Naive thymus-derived CD4-positive, alpha-beta T cell (primary cell): Measurements from ENCODE around the gene PARP1. TPM values are rescaled to one million over a fixed set of nuclear protein-coding genes. Genes with fewer than 3 reads are reported as not detected.

Source experiments
- ATAC-seq: fragments of 150-1000 bp; cut with Tn5 transposase; 2 replicates; pipeline ENCODE4 v1.10.0; 2021; ENCODE audit warnings: mild to moderate bottlenecking, moderate library complexity
- CTCF ChIA-PET: fragments of 350-600 bp; sonication (Branson Sonifier 250); formaldehyde crosslinking; loops from one replicate; lab custom pipeline; 2021; ENCODE audit warnings: antibody characterized with exemption; lab: Charles Lee
- POLR2A ChIA-PET: fragments of 350-600 bp; sonication (Branson Sonifier 250); formaldehyde crosslinking; loops from one replicate; lab custom pipeline; 2021; ENCODE audit warnings: antibody characterized with exemption, inconsistent platforms; lab: Charles Lee
- DNase-seq, 9 donors: peaks; one replicate each; pipeline versions ENCODE4 v3.0.0 to v3.0.0-alpha.2; 2020 to 2022; ENCODE audit warnings: mixed read lengths in 1 of 9
- H3K27ac ChIP-seq: one replicate; pipeline ENCODE4 v1.7.0; 2013; ENCODE audit warnings: mild to moderate bottlenecking, low read depth, low read length, moderate library complexity
- H3K27me3 ChIP-seq, 2 donors: one replicate each; pipeline ENCODE4 v1.7.0; 2013; ENCODE audit warnings: low read length in 2 of 2, mild to moderate bottlenecking in 2 of 2, moderate library complexity in 2 of 2; ENCODE audit not compliant: control insufficient read depth in 2 of 2, insufficient read depth in 2 of 2
- H3K36me3 ChIP-seq, 3 experiments: 1 replicate in 2 of 3; 2 replicates in 1 of 3; pipeline ENCODE4 v1.7.0; 2013; ENCODE audit warnings: low read length in 3 of 3, mild to moderate bottlenecking in 3 of 3, moderate library complexity in 1 of 3; ENCODE audit not compliant: insufficient read depth in 3 of 3, control insufficient read depth in 2 of 3
- H3K4me1 ChIP-seq, 2 donors: one replicate each; pipeline ENCODE4 v1.7.0; 2013; ENCODE audit warnings: low read length in 2 of 2, mild to moderate bottlenecking in 2 of 2, moderate library complexity in 1 of 2; ENCODE audit not compliant: control insufficient read depth in 2 of 2, insufficient read depth in 2 of 2
- H3K4me3 ChIP-seq: 2 replicates; pipeline ENCODE4 v1.7.0; 2013; ENCODE audit warnings: mild to moderate bottlenecking, low read length
- H3K9me3 ChIP-seq, 3 experiments: 1 replicate in 2 of 3; 2 replicates in 1 of 3; pipeline ENCODE4 v1.7.0; 2013; ENCODE audit warnings: low read length in 3 of 3; ENCODE audit not compliant: control insufficient read depth in 2 of 3
- H3K27ac Mint-ChIP-seq, 9 donors: one replicate each; pipeline ENCODE4 v1.8.0; 2020 to 2022; ENCODE audit warnings: mixed read lengths in 9 of 9, mild to moderate bottlenecking in 8 of 9, moderate library complexity in 5 of 9, inconsistent platforms in 2 of 9
- H3K27me3 Mint-ChIP-seq, 5 donors: one replicate each; pipeline ENCODE4 v1.8.0; 2021 to 2022; ENCODE audit warnings: mixed read lengths in 5 of 5, mild to moderate bottlenecking in 1 of 5
- H3K36me3 Mint-ChIP-seq, 5 donors: one replicate each; pipeline ENCODE4 v1.8.0; 2020 to 2022; ENCODE audit warnings: mixed read lengths in 5 of 5, mild to moderate bottlenecking in 3 of 5, inconsistent platforms in 1 of 5
- H3K4me1 Mint-ChIP-seq, 7 donors: one replicate each; pipeline ENCODE4 v1.8.0; 2020 to 2022; ENCODE audit warnings: mixed read lengths in 7 of 7, mild to moderate bottlenecking in 3 of 7, inconsistent platforms in 1 of 7
- H3K4me3 Mint-ChIP-seq, 10 donors: one replicate each; pipeline ENCODE4 v1.8.0; 2020 to 2022; ENCODE audit warnings: mild to moderate bottlenecking in 10 of 10, mixed read lengths in 10 of 10, moderate library complexity in 6 of 10, inconsistent platforms in 2 of 10
- H3K9me3 Mint-ChIP-seq, 11 donors: one replicate each; pipeline ENCODE4 v1.8.0; 2020 to 2022; ENCODE audit warnings: mixed read lengths in 11 of 11, mild to moderate bottlenecking in 4 of 11, inconsistent platforms in 1 of 11, moderate library complexity in 1 of 11
- intact Hi-C, 2 donors: fragments of 100-400 bp; cut with micrococcal nuclease; formaldehyde crosslinking; loops; one replicate each; pipeline ENCODE4 v1.15.1; 2023
- polyA plus RNA-seq, 2 donors: library from polyadenylated mRNA; unstranded; fragments of 300-500 nt; fragmentation: Illumina TruSeq; gene quantifications; one replicate each; pipeline ENCODE4 v1.2.3, GENCODE V29; 2021
- total RNA-seq, 6 experiments: library from RNA in 5 of 6; stranded (reverse) in 5 of 6; gene quantifications; 1 replicate in 5 of 6; 2 replicates in 1 of 6; pipeline ENCODE4 v1.2.3 and lab custom pipeline; 2021 to 2026

The PARP1 gene
- total and polyA plus RNA-seq, 7 experiments from 2014 or later, result 63.6 to 165 (median 89.3) TPM

DNA sequence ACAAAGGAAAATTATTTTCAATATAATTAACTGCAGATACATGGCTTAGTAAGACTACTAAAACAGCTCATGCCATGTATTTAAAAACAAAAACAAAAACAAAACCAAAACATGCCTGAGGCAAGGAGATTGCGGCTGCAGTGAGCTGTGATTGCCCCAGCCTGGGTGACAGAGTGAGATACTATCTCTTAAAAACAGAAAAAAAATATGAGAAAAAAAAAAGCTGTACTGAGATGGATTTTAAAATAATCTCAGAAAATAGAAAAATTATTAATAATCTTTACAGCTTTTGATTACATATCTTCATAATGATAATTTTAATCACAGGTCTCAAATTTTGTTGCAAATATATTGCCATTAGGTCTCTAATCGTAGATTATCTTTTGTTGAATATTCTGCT, 74.9 kb downstream of the PARP1 start:
- no peaks in the 10 kb centered on the region for H3K36me3 ChIP-seq
- DNase-seq, result no peak
- CTCF ChIA-PET, result interaction anchor here (0.6 to 3.2 kb wide), 9 partner anchors 9 to 949 kb away, joined by 3 to 35 read pairs (median 3); no protein-coding TSS in a partner anchor

DNA sequence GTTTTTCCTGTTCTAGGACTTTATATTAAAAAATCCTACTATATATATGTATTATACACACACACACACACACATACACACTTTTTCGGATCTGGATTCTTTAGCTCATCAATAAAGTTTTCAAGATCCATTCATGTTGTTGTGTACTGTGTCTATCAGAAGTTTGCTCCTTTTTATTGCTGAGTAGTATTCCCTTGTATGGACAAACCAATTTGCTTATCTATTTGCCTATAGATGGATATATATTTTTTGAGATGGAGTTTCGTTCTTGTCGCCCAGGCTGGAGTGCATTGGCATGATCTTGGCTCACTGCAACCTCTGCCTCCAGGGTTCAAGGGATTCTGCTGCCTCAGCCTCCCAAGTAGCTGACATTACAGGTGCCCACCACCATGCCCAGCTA, 78.7 kb downstream of the PARP1 start:
- Mint-ChIP-seq H3K27ac (no peak overlapping the region), H3K4me3 (no peak overlapping the region), H3K36me3 (no peaks in the 10 kb centered on the region), H3K4me1 (peaks cover 0 to 17% (median 6%) of the 10 kb centered on the region in 7 donors), H3K27me3 (peaks cover 0 to 7% (median 0%) of the 10 kb centered on the region in 5 donors), H3K9me3 (peaks cover 0 to 2% (median 0%) of the 10 kb centered on the region in 11 donors)
- ChIA-PET CTCF (no interaction called here), POLR2A (interaction anchor here (0.6 kb wide), 1 partner anchor 142 kb away, joined by 3 read pairs; no protein-coding TSS in a partner anchor)
- Histone ChIP-seq H3K4me1 (peaks cover 4% of the 10 kb centered on the region in 2 donors), H3K9me3 (no peaks in the 10 kb centered on the region), H3K36me3 (no peaks in the 10 kb centered on the region), H3K4me3 (no peak overlapping the region), H3K27ac (no peak overlapping the region), H3K27me3 (no peaks in the 10 kb centered on the region)
- intact Hi-C loops, result no loop called here
- ATAC-seq, result no peak
- DNase-seq, result no peak

More for the DNA sequence above, 74.9 kb downstream of the PARP1 start:
- no peak for ATAC-seq
- peaks cover 0 to 11% (median 6%) of the 10 kb centered on the region in 7 donors for H3K4me1 Mint-ChIP-seq
- H3K27me3 ChIP-seq, result no peaks in the 10 kb centered on the region
- peak overlapping the region; percentile 13 for H3K4me3 ChIP-seq
- H3K27ac Mint-ChIP-seq, result peak overlapping the region in 2 of 9 donors; percentile 25 to 43
- H3K9me3 Mint-ChIP-seq, result peaks cover 0 to 2% (median 0%) of the 10 kb centered on the region in 11 donors
- peaks cover 0 to 2% (median 0%) of the 10 kb centered on the region in 5 donors for H3K27me3 Mint-ChIP-seq
- peaks cover 4% of the 10 kb centered on the region in 2 donors for H3K4me1 ChIP-seq
- no peaks in the 10 kb centered on the region for H3K36me3 Mint-ChIP-seq
- peak overlapping the region in 8 of 10 donors; percentile 26 to 74 (median 68) for H3K4me3 Mint-ChIP-seq
- H3K9me3 ChIP-seq, result no peaks in the 10 kb centered on the region
- POLR2A ChIA-PET, result interaction anchor here (0.8 to 1.5 kb wide), 4 partner anchors 24 to 207 kb away, joined by 3 to 7 read pairs (median 4); partner anchors contain the start of gene LIN9
- H3K27ac ChIP-seq, result no peak overlapping the region
- intact Hi-C loops, result loop anchor here (1.0 to 2.0 kb wide), 6 partner anchors 24 to 208 kb away; partner anchors contain the start of gene LIN9 (in 2 of the 2)

DNA sequence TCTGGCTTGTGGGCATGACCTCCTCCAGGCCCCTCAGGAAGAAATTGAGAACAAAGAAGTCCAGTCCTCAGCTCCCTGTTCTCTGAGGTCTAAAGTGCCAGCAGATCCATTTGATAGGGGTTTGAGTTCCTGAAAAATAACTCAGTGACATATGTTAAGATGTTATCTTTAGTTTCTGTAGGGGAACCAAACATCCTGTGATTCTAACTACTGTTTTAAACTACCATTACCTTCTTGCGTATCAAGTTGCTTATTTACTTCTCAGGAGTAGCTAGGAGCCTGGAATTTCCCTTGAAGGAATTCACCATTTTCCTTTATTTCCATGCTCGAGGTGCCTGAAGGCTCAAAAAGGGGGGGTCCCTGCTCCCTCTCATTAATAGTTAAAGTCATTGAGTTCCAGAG, 80.1 kb downstream of the PARP1 start:
- Histone ChIP-seq H3K9me3 (no peaks in the 10 kb centered on the region), H3K4me1 (no peaks in the 10 kb centered on the region), H3K27ac (no peak overlapping the region), H3K27me3 (no peaks in the 10 kb centered on the region), H3K4me3 (no peak overlapping the region), H3K36me3 (no peaks in the 10 kb centered on the region)
- peak overlapping the region in 1 of 9 donors; percentile 18 for H3K27ac Mint-ChIP-seq
- intact Hi-C loops, result no loop called here
- H3K4me1 Mint-ChIP-seq, result peaks cover 0 to 12% (median 0%) of the 10 kb centered on the region in 7 donors
- ATAC-seq (no peak), DNase-seq (no peak)
- H3K4me3 Mint-ChIP-seq, result no peak overlapping the region
- CTCF ChIA-PET, result interaction anchor here (0.7 kb wide), 1 partner anchor 593 kb away, joined by 3 read pairs; no protein-coding TSS in a partner anchor
- H3K27me3 Mint-ChIP-seq, result peaks cover 0 to 9% (median 0%) of the 10 kb centered on the region in 5 donors
- no peaks in the 10 kb centered on the region for H3K36me3 Mint-ChIP-seq
- peaks cover 0 to 2% (median 0%) of the 10 kb centered on the region in 11 donors for H3K9me3 Mint-ChIP-seq
- POLR2A ChIA-PET, result no interaction called here

DNA sequence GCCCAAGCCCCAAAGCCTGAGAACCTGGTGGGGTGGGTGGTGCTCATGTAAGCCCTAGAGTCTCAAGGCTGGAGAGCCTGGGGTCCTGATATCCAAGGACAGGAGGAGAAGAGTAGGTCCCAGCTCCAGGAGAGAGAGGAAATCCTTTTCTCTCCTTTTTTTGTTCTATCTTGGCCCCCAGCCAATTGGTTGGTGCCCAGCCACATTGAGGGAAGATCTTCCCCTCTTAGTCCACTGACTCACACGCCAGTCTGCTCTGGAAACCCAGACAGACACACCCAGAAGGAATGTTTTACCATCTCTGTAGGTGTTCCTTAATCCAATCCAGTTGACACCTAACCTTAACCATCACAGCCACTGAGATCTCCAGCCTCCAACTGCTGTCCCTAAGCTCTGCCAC, 82.7 kb downstream of the PARP1 start:
- Mint-ChIP-seq H3K4me1 (peaks cover 0 to 11% (median 0%) of the 10 kb centered on the region in 7 donors), H3K27ac (no peak overlapping the region), H3K9me3 (peaks cover 0 to 2% (median 0%) of the 10 kb centered on the region in 11 donors), H3K27me3 (peaks cover 0 to 12% (median 6%) of the 10 kb centered on the region in 5 donors), H3K4me3 (no peak overlapping the region), H3K36me3 (no peaks in the 10 kb centered on the region)
- ATAC-seq (no peak), DNase-seq (no peak)
- ChIA-PET CTCF (interaction anchor here (0.7 kb wide), 1 partner anchor 117 kb away, joined by 3 read pairs; no protein-coding TSS in a partner anchor), POLR2A (no interaction called here)
- Histone ChIP-seq H3K36me3 (no peaks in the 10 kb centered on the region), H3K4me1 (no peaks in the 10 kb centered on the region), H3K27ac (no peak overlapping the region), H3K27me3 (no peaks in the 10 kb centered on the region), H3K9me3 (no peaks in the 10 kb centered on the region), H3K4me3 (no peak overlapping the region)
- intact Hi-C loops, result no loop called here

DNA sequence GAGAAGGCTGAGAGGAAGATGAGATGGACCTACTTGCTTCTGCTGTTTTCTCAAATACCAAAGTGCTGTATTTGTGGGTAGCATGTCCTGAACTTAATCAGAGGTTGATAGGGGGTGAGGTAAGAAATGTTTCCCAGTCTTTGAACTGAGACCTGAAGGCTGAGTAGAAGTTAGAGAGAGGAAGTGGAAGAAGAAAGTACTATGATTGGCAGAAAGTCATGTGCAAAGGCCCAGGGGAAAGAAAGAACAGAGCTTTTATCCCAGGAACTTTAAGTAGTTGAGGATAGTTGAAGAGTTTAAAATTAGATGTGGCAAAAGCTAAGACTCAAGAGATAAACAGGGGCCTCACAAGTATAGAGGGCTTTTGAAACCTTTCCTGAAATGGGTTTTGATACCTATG, 83.4 kb downstream of the PARP1 start:
- Histone ChIP-seq H3K4me1 (no peaks in the 10 kb centered on the region), H3K27ac (no peak overlapping the region), H3K9me3 (no peaks in the 10 kb centered on the region), H3K4me3 (no peak overlapping the region), H3K27me3 (no peaks in the 10 kb centered on the region), H3K36me3 (no peaks in the 10 kb centered on the region)
- Mint-ChIP-seq H3K36me3 (no peaks in the 10 kb centered on the region), H3K27ac (no peak overlapping the region), H3K9me3 (peaks cover 0 to 2% (median 0%) of the 10 kb centered on the region in 11 donors), H3K4me3 (no peak overlapping the region), H3K27me3 (peaks cover 0 to 13% (median 6%) of the 10 kb centered on the region in 5 donors), H3K4me1 (peaks cover 0 to 8% (median 0%) of the 10 kb centered on the region in 7 donors)
- DNase-seq (no peak), ATAC-seq (no peak)
- intact Hi-C loops, result no loop called here
- POLR2A ChIA-PET, result no interaction called here
- CTCF ChIA-PET, result interaction anchor here (1.7 kb wide), 1 partner anchor 9 kb away, joined by 5 read pairs; no protein-coding TSS in a partner anchor

DNA sequence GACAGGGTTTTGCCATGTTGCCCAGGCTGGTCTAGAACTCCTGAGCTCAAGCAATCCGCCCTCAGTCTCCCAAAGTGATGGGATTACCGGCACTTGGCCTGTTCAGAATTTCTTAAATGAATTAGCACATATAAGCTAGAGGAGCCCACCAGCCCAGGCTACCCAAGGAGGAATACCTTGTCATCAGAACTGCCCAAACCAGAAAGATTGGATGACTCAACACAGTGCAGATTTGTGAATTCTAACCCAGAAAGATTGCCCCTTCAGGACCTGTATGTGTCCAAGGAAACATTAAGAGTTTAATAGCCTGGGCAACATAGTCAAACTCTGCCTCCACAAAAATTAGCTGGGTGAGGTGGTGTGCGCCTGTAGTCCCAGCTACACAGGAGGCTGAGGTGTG, 84.9 kb downstream of the PARP1 start:
- ChIA-PET POLR2A (interaction anchor here (0.7 kb wide), 1 partner anchor 9 kb away, joined by 4 read pairs; no protein-coding TSS in a partner anchor), CTCF (interaction anchor here (1.7 kb wide), 1 partner anchor 10 kb away, joined by 5 read pairs; no protein-coding TSS in a partner anchor)
- peaks cover 0 to 2% (median 0%) of the 10 kb centered on the region in 11 donors for H3K9me3 Mint-ChIP-seq

More for the DNA sequence above, 84.9 kb downstream of the PARP1 start:
- Mint-ChIP-seq H3K27ac (no peak overlapping the region), H3K27me3 (peaks cover 5 to 18% (median 10%) of the 10 kb centered on the region in 5 donors), H3K4me1 (peaks cover 0 to 7% (median 0%) of the 10 kb centered on the region in 7 donors), H3K4me3 (no peak overlapping the region), H3K36me3 (peaks cover 0 to 1% (median 0%) of the 10 kb centered on the region in 5 donors)
- Histone ChIP-seq H3K36me3 (no peaks in the 10 kb centered on the region), H3K27me3 (no peaks in the 10 kb centered on the region), H3K27ac (no peak overlapping the region), H3K9me3 (no peaks in the 10 kb centered on the region), H3K4me3 (no peak overlapping the region), H3K4me1 (no peaks in the 10 kb centered on the region)
- no peak for ATAC-seq
- DNase-seq, result no peak
- intact Hi-C loops, result no loop called here
